ENCODE results near the gene PRPF19.
A peak's percentile ranks its signal among the peaks of the same experiment; 100 is the strongest.

The PRPF19 gene

DNA sequence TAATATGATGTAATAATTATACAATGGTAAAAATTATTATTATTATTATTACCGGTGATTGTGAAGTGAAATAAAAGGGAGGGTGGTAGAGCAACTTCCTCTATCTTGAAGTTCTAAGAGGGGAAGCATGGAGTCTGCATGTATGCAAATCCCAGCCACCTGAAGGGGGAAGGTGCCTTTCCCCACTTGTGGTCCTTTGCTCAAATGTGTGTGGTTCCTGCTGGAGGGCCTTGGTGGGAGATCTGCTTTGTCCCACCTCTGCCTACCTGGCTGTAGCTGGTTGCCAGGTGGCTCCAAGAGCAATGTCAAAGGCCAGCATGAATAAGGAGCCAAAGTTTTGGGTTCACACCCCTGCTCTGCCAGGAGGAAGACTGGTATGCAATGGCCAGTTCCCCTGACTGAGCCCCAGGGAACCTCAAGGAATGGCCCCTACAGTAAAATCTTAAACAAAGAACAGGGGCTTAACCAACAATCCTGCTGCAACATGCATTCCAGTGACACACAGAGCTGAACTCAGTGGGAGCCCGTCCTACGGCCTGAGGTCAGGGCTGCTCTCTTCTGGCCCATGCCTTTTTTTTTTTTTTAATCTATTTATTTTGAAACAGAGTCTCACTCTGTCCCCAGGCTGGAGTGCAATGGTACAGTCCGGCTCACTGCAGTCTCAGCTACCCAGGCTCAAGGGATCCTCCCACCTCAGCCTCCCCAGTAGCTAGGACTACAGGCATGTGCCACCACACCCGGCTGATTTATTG lies 26.4 kb upstream of the PRPF19 start:
- H3K36me3 Mint-ChIP-seq: no peaks in the 10 kb centered on the region
- H3K27me3 Mint-ChIP-seq: peaks cover 1% of the 10 kb centered on the region
- H3K27ac Mint-ChIP-seq: no peak overlapping the region
- no peak overlapping the region for H3K4me3 Mint-ChIP-seq
- H3K4me1 Mint-ChIP-seq (ENCODE audit: low read depth): no peaks in the 10 kb centered on the region
- no peaks in the 10 kb centered on the region for H3K9me3 Mint-ChIP-seq (ENCODE audit: low read depth)

DNA sequence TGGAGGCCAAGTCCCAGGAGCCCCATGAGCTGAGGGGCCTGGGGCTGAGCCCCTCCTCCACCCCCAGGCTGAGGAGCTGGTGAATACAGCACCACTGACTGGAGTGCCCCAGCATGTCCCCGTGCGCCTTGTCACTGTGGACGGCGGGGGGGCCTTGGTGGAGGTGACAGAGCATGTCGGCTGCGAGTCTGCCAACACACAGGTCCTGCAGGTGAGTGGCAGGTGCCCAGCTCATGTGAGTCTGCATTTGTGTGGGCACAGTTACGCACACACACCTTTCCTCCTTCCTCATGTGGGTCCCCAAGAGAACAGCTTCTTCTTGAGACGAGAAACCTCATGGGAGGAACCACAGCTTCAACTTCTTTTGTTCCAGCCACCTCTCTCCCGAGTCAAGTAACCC lies 25.5 kb upstream of the PRPF19 start:
- Mint-ChIP-seq H3K27me3 (peaks cover 1% of the 10 kb centered on the region), H3K36me3 (no peaks in the 10 kb centered on the region), H3K27ac (no peak overlapping the region), H3K9me3 (ENCODE audit: low read depth) (no peaks in the 10 kb centered on the region), H3K4me1 (ENCODE audit: low read depth) (no peaks in the 10 kb centered on the region), H3K4me3 (no peak overlapping the region)

GRCh38 chr11:60930394-60930793 lies 24.0 kb upstream of the PRPF19 start:
- H3K9me3 Mint-ChIP-seq (ENCODE audit: low read depth): no peaks in the 10 kb centered on the region

GRCh38 chr11:60929764-60930163 lies 23.4 kb upstream of the PRPF19 start:
- Mint-ChIP-seq H3K4me3 (no peak overlapping the region), H3K27me3 (peaks cover 1% of the 10 kb centered on the region), H3K36me3 (no peaks in the 10 kb centered on the region), H3K4me1 (ENCODE audit: low read depth) (peaks cover 12% of the 10 kb centered on the region), H3K9me3 (ENCODE audit: low read depth) (no peaks in the 10 kb centered on the region), H3K27ac (no peak overlapping the region)

More at GRCh38 chr11:60930394-60930793, 24.0 kb upstream of the PRPF19 start:
- Mint-ChIP-seq H3K4me3 (no peak overlapping the region), H3K36me3 (no peaks in the 10 kb centered on the region), H3K27me3 (peaks cover 1% of the 10 kb centered on the region), H3K27ac (no peak overlapping the region), H3K4me1 (ENCODE audit: low read depth) (peaks cover 8% of the 10 kb centered on the region)

- Mint-ChIP-seq H3K27ac (no peak overlapping the region), H3K27me3 (no peaks in the 10 kb centered on the region), H3K4me3 (no peak overlapping the region), H3K9me3 (ENCODE audit: low read depth) (no peaks in the 10 kb centered on the region), H3K4me1 (ENCODE audit: low read depth) (peaks cover 15% of the 10 kb centered on the region), H3K36me3 (no peaks in the 10 kb centered on the region)
Measured at GRCh38 chr11:60928563-60929001, 22.2 kb upstream of the PRPF19 start.

DNA sequence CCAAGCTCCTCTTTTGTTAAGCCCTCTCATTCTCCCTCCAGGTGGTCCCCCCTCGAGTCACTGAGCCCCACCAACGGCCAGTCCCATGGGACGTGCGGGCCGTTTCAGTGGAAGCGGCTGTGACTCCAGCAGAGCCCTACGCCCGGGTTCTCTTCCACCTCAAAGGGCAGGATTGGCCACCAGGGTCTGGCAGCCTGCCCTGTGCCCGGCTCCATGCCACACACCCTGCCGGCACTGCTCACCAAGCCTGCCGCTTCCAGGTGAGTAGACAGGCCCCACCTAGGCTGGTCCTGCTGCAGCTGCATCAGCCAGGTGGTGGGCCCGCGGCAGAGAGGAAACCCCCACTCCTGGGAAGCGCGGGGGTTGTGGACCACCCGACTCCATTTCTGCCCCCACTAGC lies 21.2 kb upstream of the PRPF19 start:
- no peaks in the 10 kb centered on the region for H3K36me3 Mint-ChIP-seq
- no peak overlapping the region for H3K4me3 Mint-ChIP-seq
- H3K27ac Mint-ChIP-seq: no peak overlapping the region
- H3K4me1 Mint-ChIP-seq (ENCODE audit: low read depth): peaks cover 18% of the 10 kb centered on the region
- H3K9me3 Mint-ChIP-seq (ENCODE audit: low read depth): no peaks in the 10 kb centered on the region
- no peaks in the 10 kb centered on the region for H3K27me3 Mint-ChIP-seq

- Mint-ChIP-seq H3K9me3 (ENCODE audit: low read depth) (no peaks in the 10 kb centered on the region), H3K27me3 (no peaks in the 10 kb centered on the region), H3K4me1 (ENCODE audit: low read depth) (peaks cover 18% of the 10 kb centered on the region), H3K36me3 (peaks cover 3% of the 10 kb centered on the region), H3K4me3 (no peak overlapping the region), H3K27ac (no peak overlapping the region)
Measured at GRCh38 chr11:60927061-60927592, 20.7 kb upstream of the PRPF19 start.

- Mint-ChIP-seq H3K36me3 (peaks cover 6% of the 10 kb centered on the region), H3K27ac (no peak overlapping the region), H3K9me3 (ENCODE audit: low read depth) (no peaks in the 10 kb centered on the region), H3K27me3 (no peaks in the 10 kb centered on the region), H3K4me3 (no peak overlapping the region), H3K4me1 (ENCODE audit: low read depth) (peaks cover 18% of the 10 kb centered on the region)
Measured at GRCh38 chr11:60926500-60926899, 20.1 kb upstream of the PRPF19 start.

DNA sequence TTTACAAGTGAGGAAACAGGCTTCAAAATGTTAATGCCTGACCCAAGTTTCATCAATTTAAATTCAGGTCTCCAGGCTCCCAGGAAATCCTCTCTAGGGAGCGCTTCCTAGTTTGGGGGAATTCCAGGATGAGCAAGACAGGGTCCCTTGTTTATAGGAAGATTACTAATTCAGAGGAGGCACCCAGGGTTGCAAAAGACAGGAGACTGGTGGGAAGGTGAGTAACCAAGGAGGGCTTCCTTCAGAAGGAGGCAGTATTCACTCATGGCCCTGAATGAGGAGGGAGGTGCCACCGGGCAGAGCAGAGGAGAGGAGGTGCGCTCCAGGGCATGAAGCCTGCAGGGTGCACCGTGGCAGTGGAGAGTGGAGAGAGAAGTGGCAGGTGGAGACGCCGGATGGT lies 19.5 kb upstream of the PRPF19 start:
- H3K36me3 Mint-ChIP-seq: peaks cover 8% of the 10 kb centered on the region
- H3K9me3 Mint-ChIP-seq (ENCODE audit: low read depth): no peaks in the 10 kb centered on the region
- H3K4me3 Mint-ChIP-seq: peak overlapping the region; percentile 73
- H3K27ac Mint-ChIP-seq: no peak overlapping the region
- H3K4me1 Mint-ChIP-seq (ENCODE audit: low read depth): peaks cover 18% of the 10 kb centered on the region
- no peaks in the 10 kb centered on the region for H3K27me3 Mint-ChIP-seq

GRCh38 chr11:60924906-60925853 lies 18.8 kb upstream of the PRPF19 start:
- no peak overlapping the region for H3K27ac Mint-ChIP-seq

DNA sequence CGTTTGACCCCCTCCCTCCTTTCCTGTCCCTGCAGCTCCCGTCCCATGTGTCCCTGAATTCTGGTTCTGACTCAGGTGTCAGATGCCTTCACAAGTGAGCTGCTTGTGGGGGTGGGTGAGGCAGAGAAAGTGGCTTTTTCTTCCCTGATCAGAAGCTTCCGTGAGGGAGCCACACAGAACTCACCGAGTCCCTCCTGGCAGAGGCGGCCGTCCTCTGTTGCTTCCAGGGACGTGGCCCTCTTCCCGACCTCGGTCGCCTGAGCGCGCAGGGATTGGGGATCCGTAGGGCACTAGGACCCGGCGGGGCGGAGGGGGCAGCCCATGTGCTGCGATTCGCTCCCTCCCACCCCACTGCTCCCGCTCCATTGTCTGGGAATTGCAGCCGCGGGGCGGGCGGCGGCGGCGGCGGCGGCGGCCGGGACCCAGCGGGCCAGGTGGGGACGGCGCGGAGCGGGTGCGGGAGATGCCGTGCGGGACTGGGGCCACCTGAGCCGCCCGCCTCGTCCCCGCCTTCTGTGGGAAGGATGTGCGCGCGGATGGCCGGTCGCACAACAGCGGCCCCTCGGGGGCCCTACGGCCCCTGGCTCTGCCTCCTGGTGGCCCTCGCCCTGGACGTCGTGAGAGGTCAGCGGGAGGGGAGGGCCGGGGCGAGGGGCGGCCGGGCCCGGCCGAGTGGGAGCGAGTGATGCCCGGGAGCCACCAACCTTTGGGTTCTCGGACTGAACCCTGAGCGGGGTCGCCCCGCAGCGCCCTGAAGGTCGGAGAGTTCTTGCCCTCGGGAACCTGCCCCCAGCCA lies 17.9 kb upstream of the PRPF19 start, which contains the start of gene TMEM132A:
TMEM132A (plus strand) TSS at position 351 of the 796 bp plus-strand sequence; CDS start at position 525, 174 bp downstream.
- no peaks in the 10 kb centered on the region for H3K27me3 Mint-ChIP-seq
- H3K4me1 Mint-ChIP-seq (ENCODE audit: low read depth): peaks cover 22% of the 10 kb centered on the region
- no peaks in the 10 kb centered on the region for H3K9me3 Mint-ChIP-seq (ENCODE audit: low read depth)
- H3K36me3 Mint-ChIP-seq: peaks cover 18% of the 10 kb centered on the region
- no peak within 1 kb of the TSS for H3K27ac Mint-ChIP-seq
- peak within 1 kb of the TSS; percentile 73 for H3K4me3 Mint-ChIP-seq

More at GRCh38 chr11:60924906-60925853, 18.8 kb upstream of the PRPF19 start:
- Mint-ChIP-seq H3K27me3 (no peaks in the 10 kb centered on the region), H3K4me1 (ENCODE audit: low read depth) (peaks cover 18% of the 10 kb centered on the region), H3K4me3 (peak overlapping the region; percentile 73), H3K36me3 (peaks cover 13% of the 10 kb centered on the region), H3K9me3 (ENCODE audit: low read depth) (no peaks in the 10 kb centered on the region)

DNA sequence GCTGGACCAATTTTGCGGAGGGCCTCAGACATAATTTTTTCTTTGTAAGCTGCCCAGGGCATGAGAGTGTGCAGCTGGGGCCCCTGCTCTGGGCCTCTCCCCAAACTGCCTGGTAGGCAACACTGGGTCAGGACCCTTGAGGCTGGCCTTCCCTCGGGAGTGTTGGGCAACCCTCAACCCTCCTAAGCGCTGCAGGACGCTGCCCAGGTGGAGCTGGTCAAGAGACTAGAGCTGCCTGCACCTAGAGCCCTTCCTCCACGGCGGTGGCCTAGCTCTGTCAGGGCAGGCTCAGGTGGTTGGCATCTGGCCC lies 17.4 kb upstream of the PRPF19 start:
- no peak overlapping the region for H3K27ac Mint-ChIP-seq
- no peaks in the 10 kb centered on the region for H3K9me3 Mint-ChIP-seq (ENCODE audit: low read depth)
- H3K36me3 Mint-ChIP-seq: peaks cover 18% of the 10 kb centered on the region
- H3K27me3 Mint-ChIP-seq: no peaks in the 10 kb centered on the region
- peak overlapping the region; percentile 62 for H3K4me3 Mint-ChIP-seq
- H3K4me1 Mint-ChIP-seq (ENCODE audit: low read depth): peaks cover 28% of the 10 kb centered on the region

DNA sequence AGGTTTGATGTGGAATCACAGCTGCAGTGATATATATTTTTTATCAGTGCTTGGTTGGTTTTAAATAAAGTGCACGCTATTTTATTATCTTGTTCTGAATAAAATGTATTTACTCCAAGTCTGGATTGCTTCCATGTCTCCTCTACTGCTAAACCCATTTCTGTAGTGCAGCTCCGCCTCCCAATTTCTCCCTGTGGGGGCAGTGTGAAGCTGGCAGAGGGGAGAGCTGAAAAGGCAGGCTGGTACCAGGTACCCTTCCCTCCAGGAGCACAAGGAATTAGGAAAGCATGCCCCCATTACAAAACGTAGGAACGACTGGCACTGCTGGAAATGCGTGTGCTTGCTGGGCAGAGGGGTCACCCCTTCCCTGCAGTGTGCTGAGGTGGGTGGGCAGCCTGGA lies 16.9 kb upstream of the PRPF19 start:
- Mint-ChIP-seq H3K36me3 (peaks cover 18% of the 10 kb centered on the region), H3K27me3 (no peaks in the 10 kb centered on the region), H3K27ac (no peak overlapping the region), H3K9me3 (ENCODE audit: low read depth) (no peaks in the 10 kb centered on the region), H3K4me3 (peak overlapping the region; percentile 49), H3K4me1 (ENCODE audit: low read depth) (peaks cover 29% of the 10 kb centered on the region)

DNA sequence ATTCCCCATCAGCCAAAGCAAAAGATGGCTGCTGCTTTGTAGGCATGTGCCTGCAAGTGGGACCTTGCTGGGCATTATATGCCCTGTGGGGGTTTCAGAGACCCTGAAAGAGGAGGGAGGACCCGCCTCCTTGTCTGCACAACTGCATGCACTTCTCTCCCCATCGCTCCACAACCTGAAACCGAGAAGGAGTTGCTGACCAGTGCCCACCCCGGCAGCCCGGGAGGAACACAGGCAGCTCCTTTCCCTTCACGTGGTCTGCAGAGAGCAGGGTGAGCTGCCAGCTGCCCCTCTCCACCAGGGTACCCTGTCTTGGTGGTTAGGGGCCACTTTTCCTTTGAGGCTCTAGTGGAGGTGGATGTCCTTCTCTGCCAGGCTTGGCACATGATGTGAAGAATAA lies 16.5 kb upstream of the PRPF19 start:
- H3K27me3 Mint-ChIP-seq: no peaks in the 10 kb centered on the region
- H3K27ac Mint-ChIP-seq: no peak overlapping the region
- H3K36me3 Mint-ChIP-seq: peaks cover 18% of the 10 kb centered on the region
- H3K4me1 Mint-ChIP-seq (ENCODE audit: low read depth): peaks cover 33% of the 10 kb centered on the region
- H3K9me3 Mint-ChIP-seq (ENCODE audit: low read depth): no peaks in the 10 kb centered on the region
- H3K4me3 Mint-ChIP-seq: no peak overlapping the region
